ENCODE results near the gene FMN1. TPM values are rescaled to one million over a fixed set of nuclear protein-coding genes. Genes with fewer than 3 reads are reported as not detected.

Gene FMN1
- total and polyA plus RNA-seq, 2 of the 8 experiments (the other 6 are each of a cell fraction or from before 2014, with no cell fraction given), result 0.27 to 3.7 TPM

DNA sequence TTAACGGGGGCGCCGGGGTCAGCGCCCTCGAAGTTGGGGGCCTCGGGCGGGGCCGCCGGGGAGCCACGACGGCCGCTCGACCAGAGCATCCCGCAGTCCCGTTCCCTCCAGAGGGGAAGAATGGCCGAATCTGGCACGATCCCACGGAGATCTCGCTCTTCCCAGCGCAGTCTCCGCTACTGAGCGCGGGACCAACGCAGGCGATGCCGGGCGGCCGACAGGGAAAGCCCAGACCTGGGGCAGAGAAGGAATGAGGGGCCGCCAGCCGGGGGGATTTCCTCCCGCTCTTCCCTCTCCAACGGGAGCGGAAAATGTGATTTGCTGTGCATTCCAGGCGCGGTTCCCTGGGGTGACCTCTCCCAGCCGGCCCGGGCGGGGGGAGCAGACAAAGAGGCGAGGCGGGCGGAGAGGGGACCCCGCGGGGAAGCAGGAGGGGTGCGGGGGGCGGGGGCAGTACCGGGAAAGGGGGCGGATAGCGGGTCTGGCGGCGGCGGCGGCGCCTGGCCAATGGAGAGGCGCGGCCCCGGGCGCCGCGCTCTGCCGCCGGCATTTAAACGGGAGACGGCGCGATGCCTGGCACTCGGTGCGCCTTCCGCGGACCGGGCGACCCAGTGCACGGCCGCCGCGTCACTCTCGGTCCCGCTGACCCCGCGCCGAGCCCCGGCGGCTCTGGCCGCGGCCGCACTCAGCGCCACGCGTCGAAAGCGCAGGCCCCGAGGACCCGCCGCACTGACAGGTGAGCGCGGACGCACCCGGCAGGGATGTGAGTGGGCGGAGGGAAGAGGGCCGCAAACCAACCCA, 476.9 kb downstream of the FMN1 start, which contains the start of gene GREM1 (continued):
- TF ChIP-seq, protein P1, sequence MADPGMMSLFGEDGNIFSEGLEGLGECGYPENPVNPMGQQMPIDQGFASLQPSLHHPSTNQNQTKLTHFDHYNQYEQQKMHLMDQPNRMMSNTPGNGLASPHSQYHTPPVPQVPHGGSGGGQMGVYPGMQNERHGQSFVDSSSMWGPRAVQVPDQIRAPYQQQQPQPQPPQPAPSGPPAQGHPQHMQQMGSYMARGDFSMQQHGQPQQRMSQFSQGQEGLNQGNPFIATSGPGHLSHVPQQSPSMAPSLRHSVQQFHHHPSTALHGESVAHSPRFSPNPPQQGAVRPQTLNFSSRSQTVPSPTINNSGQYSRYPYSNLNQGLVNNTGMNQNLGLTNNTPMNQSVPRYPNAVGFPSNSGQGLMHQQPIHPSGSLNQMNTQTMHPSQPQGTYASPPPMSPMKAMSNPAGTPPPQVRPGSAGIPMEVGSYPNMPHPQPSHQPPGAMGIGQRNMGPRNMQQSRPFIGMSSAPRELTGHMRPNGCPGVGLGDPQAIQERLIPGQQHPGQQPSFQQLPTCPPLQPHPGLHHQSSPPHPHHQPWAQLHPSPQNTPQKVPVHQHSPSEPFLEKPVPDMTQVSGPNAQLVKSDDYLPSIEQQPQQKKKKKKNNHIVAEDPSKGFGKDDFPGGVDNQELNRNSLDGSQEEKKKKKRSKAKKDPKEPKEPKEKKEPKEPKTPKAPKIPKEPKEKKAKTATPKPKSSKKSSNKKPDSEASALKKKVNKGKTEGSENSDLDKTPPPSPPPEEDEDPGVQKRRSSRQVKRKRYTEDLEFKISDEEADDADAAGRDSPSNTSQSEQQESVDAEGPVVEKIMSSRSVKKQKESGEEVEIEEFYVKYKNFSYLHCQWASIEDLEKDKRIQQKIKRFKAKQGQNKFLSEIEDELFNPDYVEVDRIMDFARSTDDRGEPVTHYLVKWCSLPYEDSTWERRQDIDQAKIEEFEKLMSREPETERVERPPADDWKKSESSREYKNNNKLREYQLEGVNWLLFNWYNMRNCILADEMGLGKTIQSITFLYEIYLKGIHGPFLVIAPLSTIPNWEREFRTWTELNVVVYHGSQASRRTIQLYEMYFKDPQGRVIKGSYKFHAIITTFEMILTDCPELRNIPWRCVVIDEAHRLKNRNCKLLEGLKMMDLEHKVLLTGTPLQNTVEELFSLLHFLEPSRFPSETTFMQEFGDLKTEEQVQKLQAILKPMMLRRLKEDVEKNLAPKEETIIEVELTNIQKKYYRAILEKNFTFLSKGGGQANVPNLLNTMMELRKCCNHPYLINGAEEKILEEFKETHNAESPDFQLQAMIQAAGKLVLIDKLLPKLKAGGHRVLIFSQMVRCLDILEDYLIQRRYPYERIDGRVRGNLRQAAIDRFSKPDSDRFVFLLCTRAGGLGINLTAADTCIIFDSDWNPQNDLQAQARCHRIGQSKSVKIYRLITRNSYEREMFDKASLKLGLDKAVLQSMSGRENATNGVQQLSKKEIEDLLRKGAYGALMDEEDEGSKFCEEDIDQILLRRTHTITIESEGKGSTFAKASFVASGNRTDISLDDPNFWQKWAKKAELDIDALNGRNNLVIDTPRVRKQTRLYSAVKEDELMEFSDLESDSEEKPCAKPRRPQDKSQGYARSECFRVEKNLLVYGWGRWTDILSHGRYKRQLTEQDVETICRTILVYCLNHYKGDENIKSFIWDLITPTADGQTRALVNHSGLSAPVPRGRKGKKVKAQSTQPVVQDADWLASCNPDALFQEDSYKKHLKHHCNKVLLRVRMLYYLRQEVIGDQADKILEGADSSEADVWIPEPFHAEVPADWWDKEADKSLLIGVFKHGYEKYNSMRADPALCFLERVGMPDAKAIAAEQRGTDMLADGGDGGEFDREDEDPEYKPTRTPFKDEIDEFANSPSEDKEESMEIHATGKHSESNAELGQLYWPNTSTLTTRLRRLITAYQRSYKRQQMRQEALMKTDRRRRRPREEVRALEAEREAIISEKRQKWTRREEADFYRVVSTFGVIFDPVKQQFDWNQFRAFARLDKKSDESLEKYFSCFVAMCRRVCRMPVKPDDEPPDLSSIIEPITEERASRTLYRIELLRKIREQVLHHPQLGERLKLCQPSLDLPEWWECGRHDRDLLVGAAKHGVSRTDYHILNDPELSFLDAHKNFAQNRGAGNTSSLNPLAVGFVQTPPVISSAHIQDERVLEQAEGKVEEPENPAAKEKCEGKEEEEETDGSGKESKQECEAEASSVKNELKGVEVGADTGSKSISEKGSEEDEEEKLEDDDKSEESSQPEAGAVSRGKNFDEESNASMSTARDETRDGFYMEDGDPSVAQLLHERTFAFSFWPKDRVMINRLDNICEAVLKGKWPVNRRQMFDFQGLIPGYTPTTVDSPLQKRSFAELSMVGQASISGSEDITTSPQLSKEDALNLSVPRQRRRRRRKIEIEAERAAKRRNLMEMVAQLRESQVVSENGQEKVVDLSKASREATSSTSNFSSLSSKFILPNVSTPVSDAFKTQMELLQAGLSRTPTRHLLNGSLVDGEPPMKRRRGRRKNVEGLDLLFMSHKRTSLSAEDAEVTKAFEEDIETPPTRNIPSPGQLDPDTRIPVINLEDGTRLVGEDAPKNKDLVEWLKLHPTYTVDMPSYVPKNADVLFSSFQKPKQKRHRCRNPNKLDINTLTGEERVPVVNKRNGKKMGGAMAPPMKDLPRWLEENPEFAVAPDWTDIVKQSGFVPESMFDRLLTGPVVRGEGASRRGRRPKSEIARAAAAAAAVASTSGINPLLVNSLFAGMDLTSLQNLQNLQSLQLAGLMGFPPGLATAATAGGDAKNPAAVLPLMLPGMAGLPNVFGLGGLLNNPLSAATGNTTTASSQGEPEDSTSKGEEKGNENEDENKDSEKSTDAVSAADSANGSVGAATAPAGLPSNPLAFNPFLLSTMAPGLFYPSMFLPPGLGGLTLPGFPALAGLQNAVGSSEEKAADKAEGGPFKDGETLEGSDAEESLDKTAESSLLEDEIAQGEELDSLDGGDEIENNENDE (IDR thresholded peaks at IDR 0.05; ENCODE audit: insufficient replicate concordance, low read length), result no peak
- TF ChIP-seq CEBPB (IDR thresholded peaks at IDR 0.05; ENCODE audit: low read depth, low read length) (no peak), GABPA (IDR thresholded peaks at IDR 0.05; ENCODE audit: borderline replicate concordance, insufficient read depth, low read length) (no peak), BACH1 (IDR thresholded peaks at IDR 0.05; ENCODE audit: low read length) (no peak), HDAC6 (IDR thresholded peaks at IDR 0.05; ENCODE audit: low read depth, low read length) (no peak), TAF1 (IDR thresholded peaks at IDR 0.05; ENCODE audit: low read depth, low read length) (peak; percentile 24; the same call in 1 of the 2 replicates), NANOG (IDR thresholded peaks at IDR 0.05; ENCODE audit: insufficient read depth, low read depth, low read length, poor library complexity, severe bottlenecking) (no peak), RNF2 (IDR thresholded peaks at IDR 0.05; ENCODE audit: borderline replicate concordance, low read depth, low read length, missing control alignments, poor library complexity, severe bottlenecking) (peak; percentile 2), TAF7 (optimal IDR thresholded peaks at IDR 0.05; ENCODE audit: borderline replicate concordance, low read depth, low read length) (no peak), CHD2 (IDR thresholded peaks at IDR 0.05; ENCODE audit: low read length) (no peak)
